A673 (cell line): ENCODE measurements around the gene MXRA7. TPM values are rescaled to one million over a fixed set of nuclear protein-coding genes. Genes with fewer than 3 reads are reported as not detected.

Source experiments
- BruUV-seq: library from RNA; stranded (reverse); fragments of 400-500 nt; replicated peaks from 2 replicates; lab custom pipeline; 2021; lab: Mats Ljungman, UMichigan
- CTCF ChIA-PET: fragments of 300-600 bp; sonication (Branson Sonifier 250); formaldehyde crosslinking; loops from one replicate; lab custom pipeline; 2022; ENCODE audit warnings: antibody characterized with exemption; lab: Charles Lee
- POLR2A ChIA-PET: fragments of 300-600 bp; sonication (Branson Sonifier 250); formaldehyde crosslinking; loops from one replicate; lab custom pipeline; 2022; ENCODE audit warnings: antibody characterized with exemption; ENCODE audit not compliant: low non-redundant PET; lab: Charles Lee
- DNase-seq: peaks from one replicate; pipeline ENCODE4 v3.0.0-alpha.2; 2015; ENCODE audit warnings: low spot score
- H3K27ac ChIP-seq: fragments of 200-600 bp; sonication (generic); 2 replicates; pipeline ENCODE4 v1.5.1; 2016; ENCODE audit warnings: mixed run types, low read depth, mild to moderate bottlenecking, mixed read lengths, antibody characterized with exemption, low read length; ENCODE audit not compliant: poor library complexity, severe bottlenecking
- H3K27me3 ChIP-seq: fragments of 200-600 bp; sonication (generic); replicated peaks from 2 replicates; pipeline ENCODE4 v1.6.1; 2017; ENCODE audit warnings: mixed run types, low read depth, mild to moderate bottlenecking, mixed read lengths, antibody characterized with exemption, low read length; ENCODE audit not compliant: insufficient read depth, poor library complexity
- H3K36me3 ChIP-seq: fragments of 200-600 bp; sonication (generic); 2 replicates; pipeline ENCODE4 v1.6.1; 2016; ENCODE audit warnings: mixed run types, mild to moderate bottlenecking, mixed read lengths, antibody characterized with exemption, low read length; ENCODE audit not compliant: insufficient read depth, poor library complexity, severe bottlenecking
- H3K4me1 ChIP-seq: fragments of 200-600 bp; sonication (generic); 2 replicates; pipeline ENCODE4 v1.6.1; 2017; ENCODE audit warnings: mixed run types, mild to moderate bottlenecking, mixed read lengths, antibody characterized with exemption, low read length; ENCODE audit not compliant: insufficient read depth, poor library complexity, severe bottlenecking
- H3K4me3 ChIP-seq: fragments of 200-600 bp; sonication (generic); 2 replicates; pipeline ENCODE4 v1.5.1; 2016; ENCODE audit warnings: low read depth, mixed run types, mild to moderate bottlenecking, mixed read lengths, low read length; ENCODE audit not compliant: poor library complexity, severe bottlenecking
- H3K9me3 ChIP-seq: fragments of 200-600 bp; sonication (generic); 2 replicates; pipeline ENCODE4 v1.6.1; 2016; ENCODE audit warnings: mixed run types, low read depth, mild to moderate bottlenecking, mixed read lengths, antibody characterized with exemption, low read length; ENCODE audit not compliant: poor library complexity, severe bottlenecking
- CTCF ChIP-seq: fragments of 300-800, 200-600 bp; sonication (generic); conservative IDR thresholded peaks from 2 replicates; pipeline ENCODE4 v1.5.1; 2017; ENCODE audit warnings: low read depth, mild to moderate bottlenecking, antibody characterized with exemption, low read length, moderate library complexity, mixed read lengths
- EZH2 ChIP-seq: fragments of 200-600 bp; sonication (generic); IDR thresholded peaks from 2 replicates; pipeline ENCODE4 v1.6.1; 2017; ENCODE audit warnings: borderline replicate concordance, low read depth, mild to moderate bottlenecking, mixed read lengths, antibody characterized with exemption, low read length; ENCODE audit not compliant: poor library complexity, severe bottlenecking
- intact Hi-C: fragments of 100-400 bp; cut with micrococcal nuclease; formaldehyde crosslinking; loops from one replicate; pipeline ENCODE4 v1.10.0; 2022; ENCODE audit not compliant: unreplicated experiment
- total RNA-seq: library from RNA; stranded (reverse); gene quantifications from 2 replicates; pipeline ENCODE4 v1.2.3, GENCODE V29; 2021

The MXRA7 gene
- total RNA-seq, 1 experiment from 2014 or later = 61.5 TPM

GRCh38 chr17:76721463-76721862, 10.7 kb upstream of the MXRA7 start:
- H3K27ac ChIP-seq = no peak overlapping the region
- no peaks in the 10 kb centered on the region for H3K9me3 ChIP-seq
- no peak overlapping the region for H3K4me3 ChIP-seq
- BruUV-seq = no TSS peak
- H3K4me1 ChIP-seq = peaks cover 19% of the 10 kb centered on the region
- TF ChIP-seq CTCF (no peak), EZH2 (no peak)
- intact Hi-C loops = no loop called here
- no peak for DNase-seq
- H3K27me3 ChIP-seq = no peaks in the 10 kb centered on the region
- peaks cover 80% of the 10 kb centered on the region for H3K36me3 ChIP-seq
- ChIA-PET POLR2A (no interaction called here), CTCF (no interaction called here)

- no TSS peak for BruUV-seq
- H3K27ac ChIP-seq = no peak overlapping the region
- CTCF ChIA-PET = no interaction called here
- peaks cover 80% of the 10 kb centered on the region for H3K36me3 ChIP-seq
- H3K4me1 ChIP-seq = peaks cover 25% of the 10 kb centered on the region
- DNase-seq = no peak
- intact Hi-C loops = no loop called here
- no peaks in the 10 kb centered on the region for H3K27me3 ChIP-seq
- H3K4me3 ChIP-seq = no peak overlapping the region
- no peak for TF ChIP-seq CTCF
- no peak for TF ChIP-seq EZH2
- H3K9me3 ChIP-seq = no peaks in the 10 kb centered on the region
- POLR2A ChIA-PET = no interaction called here
Observed at GRCh38 chr17:76720941-76721340, 10.2 kb upstream of the MXRA7 start.

GRCh38 chr17:76720211-76720610, 9.4 kb upstream of the MXRA7 start:
- ChIA-PET POLR2A (no interaction called here), CTCF (no interaction called here)
- H3K36me3 ChIP-seq = peaks cover 80% of the 10 kb centered on the region
- intact Hi-C loops = no loop called here
- no peak overlapping the region for H3K4me3 ChIP-seq
- no TSS peak for BruUV-seq
- no peaks in the 10 kb centered on the region for H3K9me3 ChIP-seq
- DNase-seq = no peak
- no peak for TF ChIP-seq CTCF
- no peak for TF ChIP-seq EZH2
- H3K27me3 ChIP-seq = no peaks in the 10 kb centered on the region
- H3K4me1 ChIP-seq = peaks cover 32% of the 10 kb centered on the region
- no peak overlapping the region for H3K27ac ChIP-seq
